ENCODE results near the gene ACTMAP.

ACTMAP gene

GRCh38 chr19:40721936-40722661 lies 28.2 kb downstream of the ACTMAP start:
- Mint-ChIP-seq H3K27me3 (ENCODE audit: low read depth) (no peaks in the 10 kb centered on the region), H3K27ac (peak overlapping the region; percentile 13 to 25 (median 18)), H3K4me1 (peaks cover 23% of the 10 kb centered on the region), H3K36me3 (ENCODE audit: low read depth) (peaks cover 53% of the 10 kb centered on the region), H3K4me3 (peak overlapping the region; percentile 32 to 60 (median 53)), H3K9me3 (no peaks in the 10 kb centered on the region)
- TF ChIP-seq CTCF (IDR thresholded peaks at IDR 0.05; ENCODE audit: unreplicated experiment in 3 of 3): no peak

DNA sequence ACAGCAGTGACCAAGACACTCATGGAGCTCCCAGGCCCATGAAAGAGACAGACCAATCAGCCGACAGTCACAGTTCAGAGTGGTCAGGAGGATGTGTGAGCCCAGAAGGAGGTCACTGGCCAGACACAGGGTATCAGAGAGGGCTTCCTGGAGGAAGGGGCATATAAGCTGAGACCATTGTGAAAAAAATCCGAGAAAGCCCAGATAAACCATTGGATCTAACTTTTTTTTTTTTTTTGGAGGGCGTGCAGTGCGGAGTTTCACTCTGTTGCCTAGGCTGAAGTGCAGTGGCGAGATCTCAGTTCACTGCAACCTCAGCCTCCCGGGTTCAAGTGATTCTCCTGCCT lies 29.2 kb downstream of the ACTMAP start:
- H3K36me3 Mint-ChIP-seq (ENCODE audit: low read depth): peaks cover 45% of the 10 kb centered on the region
- no peaks in the 10 kb centered on the region for H3K27me3 Mint-ChIP-seq (ENCODE audit: low read depth)
- H3K4me3 Mint-ChIP-seq: peak overlapping the region; percentile 81 to 84 (median 83)
- H3K27ac Mint-ChIP-seq: peak overlapping the region; percentile 65 to 88 (median 74)
- no peaks in the 10 kb centered on the region for H3K9me3 Mint-ChIP-seq
- no peak for TF ChIP-seq CTCF (IDR thresholded peaks at IDR 0.05; ENCODE audit: unreplicated experiment in 3 of 3)
- peaks cover 23% of the 10 kb centered on the region for H3K4me1 Mint-ChIP-seq

GRCh38 chr19:40719414-40719894 lies 30.8 kb downstream of the ACTMAP start:
- Mint-ChIP-seq H3K9me3 (no peaks in the 10 kb centered on the region), H3K4me3 (peak overlapping the region; percentile 96 to 99 (median 96)), H3K36me3 (ENCODE audit: low read depth) (peaks cover 30% of the 10 kb centered on the region), H3K27me3 (ENCODE audit: low read depth) (no peaks in the 10 kb centered on the region), H3K4me1 (peaks cover 27% of the 10 kb centered on the region), H3K27ac (peak overlapping the region; percentile 90 to 99 (median 96))
- TF ChIP-seq CTCF (IDR thresholded peaks at IDR 0.05; ENCODE audit: unreplicated experiment in 3 of 3): no peak

- peaks cover 25% of the 10 kb centered on the region for H3K36me3 Mint-ChIP-seq (ENCODE audit: low read depth)
- no peak for TF ChIP-seq CTCF (IDR thresholded peaks at IDR 0.05; ENCODE audit: unreplicated experiment in 3 of 3)
- no peaks in the 10 kb centered on the region for H3K27me3 Mint-ChIP-seq (ENCODE audit: low read depth)
- peak overlapping the region; percentile 90 to 99 (median 96) for H3K27ac Mint-ChIP-seq
- peaks cover 31% of the 10 kb centered on the region for H3K4me1 Mint-ChIP-seq
- H3K9me3 Mint-ChIP-seq: no peaks in the 10 kb centered on the region
- peak overlapping the region; percentile 96 to 99 (median 96) for H3K4me3 Mint-ChIP-seq
Observed at GRCh38 chr19:40718774-40719391, 31.4 kb downstream of the ACTMAP start.

GRCh38 chr19:40717880-40718773 lies 32.1 kb downstream of the ACTMAP start:
- Mint-ChIP-seq H3K27ac (peak overlapping the region; percentile 96 to 99 (median 97)), H3K9me3 (no peaks in the 10 kb centered on the region), H3K36me3 (ENCODE audit: low read depth) (peaks cover 20% of the 10 kb centered on the region), H3K4me1 (peaks cover 34% of the 10 kb centered on the region), H3K4me3 (peak overlapping the region; percentile 96 to 99 (median 96)), H3K27me3 (ENCODE audit: low read depth) (no peaks in the 10 kb centered on the region)
- no peak for TF ChIP-seq CTCF (IDR thresholded peaks at IDR 0.05; ENCODE audit: unreplicated experiment in 3 of 3)
